ENCODE results near the gene MYH16. TPM values are rescaled to one million over a fixed set of nuclear protein-coding genes. Genes with fewer than 3 reads are reported as not detected.

MYH16 gene
- total RNA-seq, 1 donor from 2014 or later = not detected

- no peak overlapping the region for H3K4me3 ChIP-seq
- no peak overlapping the region for H3K27ac ChIP-seq
- no peaks in the 10 kb centered on the region for H3K27me3 ChIP-seq
- ATAC-seq (no peak), DNase-seq (no peak)
- H3K4me1 ChIP-seq = no peaks in the 10 kb centered on the region
- intact Hi-C loops (cut with DNase I) = no loop called here
- no peak for TF ChIP-seq CTCF (IDR thresholded peaks at IDR 0.05)
- no peaks in the 10 kb centered on the region for H3K36me3 ChIP-seq
- H3K9me3 ChIP-seq = no peaks in the 10 kb centered on the region
Observed at GRCh38 chr7:99296471-99296870, 23.8 kb downstream of the MYH16 start.

GRCh38 chr7:99301496-99301895 is 28.9 kb downstream of the MYH16 start:
- no peak for TF ChIP-seq CTCF (IDR thresholded peaks at IDR 0.05)
- DNase-seq (no peak), ATAC-seq (no peak)
- H3K36me3 ChIP-seq = no peaks in the 10 kb centered on the region
- H3K4me3 ChIP-seq = no peak overlapping the region
- no peaks in the 10 kb centered on the region for H3K4me1 ChIP-seq
- intact Hi-C loops (cut with DNase I) = no loop called here
- H3K27ac ChIP-seq = no peak overlapping the region
- H3K27me3 ChIP-seq = no peaks in the 10 kb centered on the region
- no peaks in the 10 kb centered on the region for H3K9me3 ChIP-seq

GRCh38 chr7:99305473-99306260 is 33.0 kb downstream of the MYH16 start:
- intact Hi-C loops (cut with DNase I) = no loop called here
- ATAC-seq = peak; percentile 33

GRCh38 chr7:99308461-99309074 is 35.9 kb downstream of the MYH16 start:
- TF ChIP-seq CTCF (IDR thresholded peaks at IDR 0.05) = no peak
- ATAC-seq = no peak
- Histone ChIP-seq H3K27me3 (no peaks in the 10 kb centered on the region), H3K9me3 (no peaks in the 10 kb centered on the region), H3K36me3 (no peaks in the 10 kb centered on the region), H3K4me3 (no peak overlapping the region), H3K4me1 (peaks cover 3% of the 10 kb centered on the region), H3K27ac (no peak overlapping the region)
- no peak for DNase-seq
- intact Hi-C loops (cut with DNase I) = no loop called here

More at GRCh38 chr7:99305473-99306260, 33.0 kb downstream of the MYH16 start:
- Histone ChIP-seq H3K9me3 (no peaks in the 10 kb centered on the region), H3K4me3 (no peak overlapping the region), H3K27ac (no peak overlapping the region), H3K4me1 (no peaks in the 10 kb centered on the region), H3K36me3 (no peaks in the 10 kb centered on the region), H3K27me3 (no peaks in the 10 kb centered on the region)
- no peak for TF ChIP-seq CTCF (IDR thresholded peaks at IDR 0.05)
- DNase-seq = peak; percentile 40

- TF ChIP-seq CTCF (IDR thresholded peaks at IDR 0.05) = no peak
- Histone ChIP-seq H3K27me3 (no peaks in the 10 kb centered on the region), H3K4me1 (peaks cover 3% of the 10 kb centered on the region), H3K4me3 (no peak overlapping the region), H3K36me3 (no peaks in the 10 kb centered on the region), H3K27ac (no peak overlapping the region), H3K9me3 (no peaks in the 10 kb centered on the region)
- ATAC-seq (no peak), DNase-seq (no peak)
- intact Hi-C loops (cut with DNase I) = no loop called here
Observed at GRCh38 chr7:99309111-99309510, 36.5 kb downstream of the MYH16 start.

Measured in upper lobe of right lung (tissue), 1 donor.